Nephron progenitor cell (in vitro differentiated cells): ENCODE data around the gene PIK3R6.
"Not testable (repeated sequence)": the region's sequence is repeated elsewhere in the genome, so short reads cannot be mapped to it uniquely, and the experiment has no call there.

Experiments
- DNase-seq: peaks from one replicate; pipeline ENCODE4 v3.0.0; 2021
- H3K27ac Mint-ChIP-seq: 2 replicates; pipeline ENCODE4 v1.8.0; 2021; ENCODE audit warnings: mild to moderate bottlenecking, moderate library complexity, mixed read lengths
- H3K27me3 Mint-ChIP-seq: 2 replicates; pipeline ENCODE4 v1.8.0; 2021; ENCODE audit warnings: mild to moderate bottlenecking, low read depth, mixed read lengths; ENCODE audit not compliant: poor library complexity
- H3K36me3 Mint-ChIP-seq: 2 replicates; pipeline ENCODE4 v1.8.0; 2021; ENCODE audit warnings: low read depth, mixed read lengths
- H3K4me1 Mint-ChIP-seq: 2 replicates; pipeline ENCODE4 v1.8.0; 2021; ENCODE audit warnings: mixed read lengths
- H3K4me3 Mint-ChIP-seq: 2 replicates; pipeline ENCODE4 v1.8.0; 2021; ENCODE audit warnings: mild to moderate bottlenecking, moderate library complexity, mixed read lengths
- H3K9me3 Mint-ChIP-seq: 2 replicates; pipeline ENCODE4 v1.8.0; 2021; ENCODE audit warnings: mild to moderate bottlenecking, moderate library complexity, mixed read lengths
- CTCF ChIP-seq: fragments of 200-600 bp; sonication (generic); IDR thresholded peaks from 2 replicates; pipeline ENCODE4 v1.5.0; 2021; ENCODE audit warnings: antibody characterized with exemption

Gene PIK3R6

GRCh38 chr17:8887834-8888703, 20.6 kb upstream of the PIK3R6 start:
- Mint-ChIP-seq H3K9me3 (no peaks in the 10 kb centered on the region), H3K4me3 (no peak overlapping the region), H3K27me3 (peaks cover 18% of the 10 kb centered on the region), H3K4me1 (peaks cover 7% of the 10 kb centered on the region), H3K36me3 (no peaks in the 10 kb centered on the region), H3K27ac (no peak overlapping the region)
- TF ChIP-seq CTCF, result peak; percentile 41
- peak; percentile 79 for DNase-seq

- Mint-ChIP-seq H3K4me3 (no peak overlapping the region), H3K9me3 (no peaks in the 10 kb centered on the region), H3K4me1 (peaks cover 8% of the 10 kb centered on the region), H3K27ac (no peak overlapping the region), H3K36me3 (no peaks in the 10 kb centered on the region), H3K27me3 (peaks cover 25% of the 10 kb centered on the region)
- no peak for DNase-seq
- TF ChIP-seq CTCF, result no peak
Observed at GRCh38 chr17:8887301-8887700, 19.8 kb upstream of the PIK3R6 start.

GRCh38 chr17:8885967-8886684, 18.7 kb upstream of the PIK3R6 start:
- no peak for TF ChIP-seq CTCF
- DNase-seq, result no peak

DNA sequence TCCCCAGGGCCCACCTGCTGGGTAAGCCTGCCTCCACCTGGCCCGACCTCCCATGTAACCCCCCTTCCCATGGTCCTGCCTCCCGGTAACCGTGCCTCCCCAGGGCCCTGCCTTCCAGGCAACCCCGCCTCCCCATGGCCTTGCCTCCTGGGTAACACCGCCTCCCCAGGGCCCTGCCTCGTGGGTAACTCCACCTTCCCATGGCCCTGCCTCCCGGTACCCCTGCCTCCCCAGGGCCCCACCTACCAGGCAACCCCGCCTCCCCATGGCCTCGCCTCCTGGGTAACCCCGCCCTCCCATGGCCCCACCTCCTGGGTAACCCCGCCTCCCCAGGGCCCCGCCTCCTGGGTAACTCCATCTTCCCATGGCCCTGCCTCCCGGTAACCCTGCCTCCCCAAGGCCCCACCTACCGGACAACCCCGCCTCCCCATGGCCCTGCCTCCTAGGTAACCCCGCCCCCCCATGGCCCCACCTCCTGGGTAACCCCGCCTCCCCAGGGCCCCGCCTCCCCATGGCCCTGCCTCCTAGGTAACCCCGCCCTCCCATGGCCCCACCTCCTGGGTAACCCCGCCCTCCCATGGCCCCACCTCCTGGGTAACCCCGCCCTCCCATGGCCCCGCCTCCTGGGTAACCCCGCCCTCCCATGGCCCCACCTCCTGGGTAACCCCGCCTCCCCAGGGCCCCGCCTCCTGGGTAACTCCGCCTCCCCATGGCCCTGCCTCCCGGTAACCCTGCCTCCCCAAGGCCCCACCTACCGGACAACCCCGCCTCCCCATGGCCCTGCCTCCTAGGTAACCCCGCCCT, 17.9 kb upstream of the PIK3R6 start:
- H3K4me3 Mint-ChIP-seq, H3K9me3 Mint-ChIP-seq, H3K36me3 Mint-ChIP-seq, H3K27ac Mint-ChIP-seq: not testable (repeated sequence)
- Mint-ChIP-seq H3K4me1 (peaks cover 19% of the 10 kb centered on the region), H3K27me3 (peaks cover 17% of the 10 kb centered on the region)
- peak; percentile 30 for DNase-seq

More at GRCh38 chr17:8885967-8886684, 18.7 kb upstream of the PIK3R6 start:
- Mint-ChIP-seq H3K4me1 (peaks cover 11% of the 10 kb centered on the region), H3K4me3 (no peak overlapping the region), H3K27me3 (peaks cover 17% of the 10 kb centered on the region), H3K9me3 (no peaks in the 10 kb centered on the region), H3K36me3 (no peaks in the 10 kb centered on the region), H3K27ac (peak overlapping the region; percentile 54)

GRCh38 chr17:8884336-8884990, 17.0 kb upstream of the PIK3R6 start:
- Mint-ChIP-seq H3K4me1 (peaks cover 26% of the 10 kb centered on the region), H3K4me3 (no peak overlapping the region), H3K9me3 (no peaks in the 10 kb centered on the region), H3K27me3 (peaks cover 15% of the 10 kb centered on the region), H3K27ac (no peak overlapping the region), H3K36me3 (no peaks in the 10 kb centered on the region)
- no peak for TF ChIP-seq CTCF
- DNase-seq, result no peak
